ENCODE data around the gene FAAH. TPM values are rescaled to one million over a fixed set of nuclear protein-coding genes. Genes with fewer than 3 reads are reported as not detected.
A peak's percentile ranks its signal among the peaks of the same experiment; 100 is the strongest.

Gene FAAH
- total RNA-seq, 4 donors from 2014 or later = 103 to 199 (median 152) TPM

- H3K27ac ChIP-seq = no peak overlapping the region
- WGBS, 2 donors = 12 to 16% methylated on average over 25 of the region's 25 CpGs
- no peaks in the 10 kb centered on the region for H3K36me3 ChIP-seq
- H3K9me3 ChIP-seq = no peaks in the 10 kb centered on the region
- H3K27me3 ChIP-seq = no peaks in the 10 kb centered on the region
- peak overlapping the region in 1 of 3 donors; percentile 0 for H3K4me3 ChIP-seq (replicated peaks in 1 of 3)
- H3K4me1 ChIP-seq = no peaks in the 10 kb centered on the region
- TF ChIP-seq CTCF (IDR thresholded peaks at IDR 0.05) (peak; percentile 66 to 95 (median 78)), POLR2A (IDR thresholded peaks at IDR 0.05) (no peak)
- intact Hi-C loops (cut with DNase I) = no loop called here
- peak; percentile 72 to 81 for DNase-seq
These were observed 48.4 kb downstream of the FAAH start for GRCh38 chr1:46442317-46443161.

GRCh38 chr1:46444466-46444865 lies 50.3 kb downstream of the FAAH start:
- Histone ChIP-seq H3K27ac (no peak overlapping the region), H3K4me1 (peaks cover 0 to 10% of the 10 kb centered on the region in 2 donors), H3K9me3 (no peaks in the 10 kb centered on the region), H3K36me3 (no peaks in the 10 kb centered on the region), H3K4me3 (replicated peaks in 1 of 3) (no peak overlapping the region), H3K27me3 (no peaks in the 10 kb centered on the region)
- DNase-seq = no peak
- intact Hi-C loops (cut with DNase I) = no loop called here
- WGBS, 2 donors = 79 to 83% methylated on average over 3 of the region's 3 CpGs
- no peak for TF ChIP-seq CTCF (IDR thresholded peaks at IDR 0.05)
- no peak for TF ChIP-seq POLR2A (IDR thresholded peaks at IDR 0.05)

GRCh38 chr1:46445773-46446256 lies 51.7 kb downstream of the FAAH start:
- intact Hi-C loops (cut with DNase I) = no loop called here
- TF ChIP-seq CTCF (IDR thresholded peaks at IDR 0.05) = no peak
- no peak for TF ChIP-seq POLR2A (IDR thresholded peaks at IDR 0.05)

GRCh38 chr1:46446646-46447498 lies 52.8 kb downstream of the FAAH start:
- intact Hi-C loops (cut with DNase I) = no loop called here
- DNase-seq = peak; percentile 79 to 82
- TF ChIP-seq POLR2A (IDR thresholded peaks at IDR 0.05) (no peak), CTCF (IDR thresholded peaks at IDR 0.05) (peak; percentile 37 to 85 (median 70))
- Histone ChIP-seq H3K4me1 (peaks cover 0 to 10% of the 10 kb centered on the region in 2 donors), H3K27ac (no peak overlapping the region), H3K4me3 (replicated peaks in 1 of 3) (no peak overlapping the region), H3K9me3 (no peaks in the 10 kb centered on the region), H3K36me3 (no peaks in the 10 kb centered on the region), H3K27me3 (no peaks in the 10 kb centered on the region)
- WGBS, 2 donors = 44 to 53% methylated on average over 12 to 15 of the region's 15 CpGs

More at GRCh38 chr1:46445773-46446256, 51.7 kb downstream of the FAAH start:
- Histone ChIP-seq H3K4me3 (replicated peaks in 1 of 3) (no peak overlapping the region), H3K9me3 (no peaks in the 10 kb centered on the region), H3K27ac (no peak overlapping the region), H3K4me1 (peaks cover 0 to 10% of the 10 kb centered on the region in 2 donors), H3K36me3 (no peaks in the 10 kb centered on the region), H3K27me3 (no peaks in the 10 kb centered on the region)
- no peak for DNase-seq
- WGBS, 2 donors = 67 to 98% methylated on average over 2 to 3 of the region's 3 CpGs
